ENCODE results near the gene EPYC.

The EPYC gene, protein sequence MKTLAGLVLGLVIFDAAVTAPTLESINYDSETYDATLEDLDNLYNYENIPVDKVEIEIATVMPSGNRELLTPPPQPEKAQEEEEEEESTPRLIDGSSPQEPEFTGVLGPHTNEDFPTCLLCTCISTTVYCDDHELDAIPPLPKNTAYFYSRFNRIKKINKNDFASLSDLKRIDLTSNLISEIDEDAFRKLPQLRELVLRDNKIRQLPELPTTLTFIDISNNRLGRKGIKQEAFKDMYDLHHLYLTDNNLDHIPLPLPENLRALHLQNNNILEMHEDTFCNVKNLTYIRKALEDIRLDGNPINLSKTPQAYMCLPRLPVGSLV

DNA sequence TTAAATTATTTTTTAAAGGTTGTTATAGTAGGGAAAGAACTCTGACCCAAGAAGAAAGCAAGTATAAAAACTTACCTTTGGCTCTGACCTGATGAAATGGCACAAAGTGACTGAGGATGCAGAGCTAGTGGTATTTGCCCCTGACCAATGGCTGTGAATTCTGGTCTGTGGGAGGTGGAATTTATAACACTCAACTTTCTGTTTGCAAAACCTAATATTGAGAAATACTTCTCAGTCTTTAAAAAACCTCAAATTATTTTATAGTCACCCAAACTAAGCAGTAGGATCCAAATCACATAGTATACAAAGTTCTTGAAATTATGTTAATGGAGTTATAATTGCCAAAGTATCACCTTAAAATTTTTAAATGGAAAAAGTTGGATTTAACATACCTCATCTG lies at the start of gene EPYC:
EPYC (minus strand) TSS at position 101 of the 400 bp plus-strand sequence. CDS start 2,407 bp downstream, outside the sequence.
- no peak for DNase-seq

DNA sequence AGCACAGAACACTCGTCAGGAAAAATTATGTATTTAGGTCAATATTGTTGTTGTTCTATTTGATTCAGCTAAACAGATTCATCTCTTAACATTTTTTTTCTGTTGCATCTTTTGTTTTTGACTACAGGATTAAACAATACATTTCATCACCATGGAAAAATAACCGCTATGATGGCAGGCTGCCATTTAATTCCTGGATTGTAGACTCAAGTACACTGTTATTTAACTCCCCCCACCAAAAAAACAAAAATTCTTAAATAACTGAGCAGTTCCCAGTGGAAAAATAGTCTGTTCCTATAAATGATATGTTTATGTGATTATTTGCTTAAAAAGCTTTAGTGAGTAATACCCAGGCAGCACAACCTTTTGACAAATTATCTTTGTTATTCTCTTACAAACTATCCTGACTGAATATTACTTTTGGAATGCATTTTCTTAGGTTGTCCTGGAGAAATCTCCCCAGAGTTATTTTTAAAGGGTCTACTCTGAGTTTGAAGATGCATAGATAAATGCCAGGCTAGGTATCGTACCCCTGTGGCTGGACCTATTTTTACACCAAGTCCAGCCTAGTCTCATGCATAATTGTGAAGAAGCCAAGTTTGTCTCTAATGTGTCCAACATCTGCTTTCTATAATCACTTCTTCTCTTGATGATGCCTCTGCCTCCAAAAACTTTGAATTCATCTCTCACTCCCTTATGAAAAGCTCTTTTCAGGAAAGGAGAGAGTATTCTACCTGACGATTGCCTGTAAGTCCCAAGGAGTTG lies 49.4 kb upstream of the EPYC start:
- no peak for DNase-seq

DNA sequence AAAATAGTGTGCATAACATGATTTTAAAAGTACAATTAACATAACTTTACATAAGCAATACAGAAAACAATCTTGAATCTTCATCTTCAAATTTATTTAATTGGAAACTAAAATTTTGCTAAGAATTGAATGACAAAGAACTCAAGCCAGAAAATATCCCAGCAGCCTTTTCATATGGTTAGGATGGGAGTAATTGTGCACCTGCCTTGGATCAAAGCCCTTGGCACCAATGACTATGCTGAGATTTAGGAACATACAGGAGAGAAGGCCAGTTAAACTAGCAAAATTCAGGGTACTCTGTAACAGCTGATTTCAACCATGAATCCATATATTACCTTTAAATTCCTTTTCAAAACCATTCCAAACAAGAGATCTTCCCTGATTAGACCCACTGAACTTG lies 47.3 kb upstream of the EPYC start:
- DNase-seq, result no peak

DNA sequence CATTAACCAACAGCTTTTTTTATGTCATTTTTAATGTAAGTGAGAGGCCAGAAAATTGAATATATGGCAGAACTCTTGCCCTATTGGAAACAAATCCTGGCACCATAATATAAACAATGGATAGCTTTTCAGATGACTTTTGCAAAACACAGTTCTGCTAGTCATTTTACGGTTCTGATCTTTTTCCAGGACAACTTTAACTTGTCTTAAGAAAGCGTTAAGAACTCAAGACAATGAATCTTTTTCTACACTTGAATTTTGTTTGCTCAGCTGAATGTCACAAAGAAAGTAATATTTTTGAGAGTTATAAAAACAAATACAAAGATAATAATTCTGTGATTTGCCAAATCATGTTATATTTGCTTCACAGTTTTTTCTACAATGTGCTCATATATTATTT lies 39.8 kb upstream of the EPYC start:
- DNase-seq, result no peak

DNA sequence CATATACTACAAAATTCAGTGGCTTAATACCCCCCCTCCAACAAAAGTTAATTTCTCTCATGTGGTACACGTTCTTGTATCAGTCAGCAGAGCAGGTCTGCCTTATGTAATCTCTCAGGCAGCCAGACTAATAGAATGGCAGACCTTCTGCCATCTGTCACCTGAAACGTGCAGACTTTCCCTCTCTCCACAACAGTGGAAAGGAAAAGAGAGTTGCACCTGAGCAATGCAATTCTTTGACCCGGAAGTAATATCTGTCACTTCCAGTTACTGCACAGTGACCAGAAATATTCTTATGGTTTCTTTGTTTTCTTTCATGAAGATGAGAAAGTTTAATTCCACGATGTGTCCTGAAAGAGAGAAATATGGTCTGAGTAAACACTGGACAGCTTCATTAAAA lies 38.6 kb upstream of the EPYC start:
- DNase-seq, result no peak

DNA sequence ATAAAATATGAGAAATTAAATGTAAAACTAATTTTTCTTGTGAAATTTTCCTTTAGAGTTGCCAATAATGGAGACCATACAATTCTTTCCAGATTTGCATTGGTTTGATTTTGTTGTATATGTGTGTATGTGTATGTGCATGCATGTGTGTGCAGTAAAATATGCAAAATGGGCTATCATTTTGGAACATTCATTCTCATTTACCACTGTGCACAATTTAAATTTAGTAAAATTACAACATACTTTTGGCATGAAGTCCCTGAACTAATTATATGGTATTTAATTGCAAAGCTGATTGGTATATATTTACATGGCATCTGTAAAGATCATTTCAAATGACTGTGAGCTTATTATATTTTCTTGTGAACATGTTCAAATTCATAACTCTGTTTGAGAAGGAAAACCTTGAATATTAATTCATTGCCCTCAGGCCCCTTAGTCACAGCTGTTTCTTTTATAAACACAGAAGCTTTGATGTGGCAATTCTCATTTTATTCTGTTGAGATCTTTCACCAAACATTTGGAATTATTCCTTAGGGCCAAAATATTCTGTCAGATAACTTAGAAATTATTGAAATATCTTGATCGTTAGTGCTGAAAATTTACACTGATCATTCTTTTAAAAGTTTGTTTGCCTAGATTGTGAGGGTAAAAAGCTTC lies 35.5 kb upstream of the EPYC start:
- no peak for DNase-seq

DNA sequence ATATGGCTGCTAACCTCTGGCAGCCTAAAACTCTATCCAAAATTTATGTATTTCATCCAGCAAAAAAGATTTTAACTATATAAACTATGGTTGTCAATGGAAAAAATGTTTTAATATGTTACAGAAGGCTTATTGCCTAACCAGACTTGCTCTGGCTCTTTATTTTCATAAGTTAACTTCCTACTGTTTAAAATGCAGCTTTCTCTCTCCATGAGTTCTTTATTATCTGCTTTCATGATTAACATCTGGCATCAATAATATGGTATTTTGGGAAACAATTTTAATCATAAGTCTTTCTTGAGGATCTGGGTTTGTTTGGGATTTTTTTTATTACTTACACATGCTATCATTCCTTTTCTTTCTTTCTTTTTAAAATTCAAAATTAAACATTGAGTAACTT lies 32.5 kb upstream of the EPYC start:
- DNase-seq, result no peak

DNA sequence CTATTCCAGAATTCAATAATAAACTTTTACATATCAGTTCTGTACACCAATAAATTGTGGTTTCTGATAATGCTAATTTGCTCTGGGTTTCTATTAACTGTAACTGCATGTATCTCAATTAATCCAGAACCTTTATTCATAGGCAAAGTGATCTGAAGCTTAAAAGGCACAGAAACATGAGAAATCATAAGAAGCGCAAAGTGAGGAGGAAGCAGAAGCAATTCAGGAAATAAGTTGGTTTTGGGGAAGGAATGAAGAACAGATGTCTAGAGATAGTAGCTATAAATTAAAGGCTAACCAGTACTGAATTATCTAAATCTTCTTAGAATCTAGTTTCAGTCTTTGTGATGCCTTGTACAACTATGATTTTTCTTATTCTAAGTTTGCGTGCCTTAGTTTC lies 28.5 kb upstream of the EPYC start:
- no peak for DNase-seq

DNA sequence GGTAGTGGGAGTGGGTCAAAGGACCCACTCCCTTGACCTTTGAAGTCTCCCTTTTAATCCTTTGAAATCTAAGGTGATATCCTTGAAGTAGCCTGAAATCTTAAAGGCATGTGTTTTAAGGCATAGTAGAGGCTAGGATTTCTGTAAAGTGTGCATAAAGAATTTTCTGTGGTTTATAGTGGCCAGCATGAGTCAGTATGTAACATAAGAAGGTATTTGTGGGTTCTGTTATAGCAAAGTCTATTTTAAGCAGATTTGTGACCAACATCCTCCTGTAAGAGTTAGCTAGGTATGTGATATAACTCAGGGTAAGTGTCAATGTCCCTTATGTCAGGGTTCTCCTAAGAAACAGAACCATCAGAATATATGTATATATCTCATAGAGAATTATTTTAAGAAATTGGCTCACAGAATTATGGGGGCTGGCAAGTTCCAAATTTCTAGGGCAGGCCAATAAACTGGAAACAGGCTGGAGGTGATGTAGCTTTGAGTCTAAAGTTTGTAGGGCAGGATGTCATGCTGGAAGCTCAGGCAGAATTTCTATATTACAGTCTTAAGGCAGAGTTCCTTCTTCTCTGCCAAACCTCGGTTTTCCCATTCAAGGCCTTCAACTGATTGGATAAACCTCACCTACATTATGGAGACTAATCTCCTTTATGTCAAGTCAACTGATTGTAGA lies 18.7 kb upstream of the EPYC start:
- no peak for DNase-seq

DNA sequence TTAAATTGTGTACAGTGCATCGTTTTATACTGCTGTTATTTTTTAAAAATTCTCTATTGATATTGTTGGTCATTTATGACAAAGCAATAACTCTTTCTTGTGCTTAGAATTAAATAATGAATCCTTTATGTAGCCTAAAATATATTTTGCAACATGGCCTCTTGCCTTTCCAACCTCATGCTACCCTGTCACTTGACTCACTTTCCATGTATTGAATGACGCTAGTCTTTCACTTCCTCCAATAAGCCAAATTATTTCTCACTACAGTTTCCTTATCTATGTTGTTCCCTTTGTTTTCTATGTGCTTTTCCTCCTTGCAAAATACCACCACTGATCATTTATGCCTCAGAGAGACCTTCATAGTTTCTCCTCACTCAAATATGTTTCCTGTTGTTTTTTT lies 16.3 kb upstream of the EPYC start:
- DNase-seq, result no peak

DNA sequence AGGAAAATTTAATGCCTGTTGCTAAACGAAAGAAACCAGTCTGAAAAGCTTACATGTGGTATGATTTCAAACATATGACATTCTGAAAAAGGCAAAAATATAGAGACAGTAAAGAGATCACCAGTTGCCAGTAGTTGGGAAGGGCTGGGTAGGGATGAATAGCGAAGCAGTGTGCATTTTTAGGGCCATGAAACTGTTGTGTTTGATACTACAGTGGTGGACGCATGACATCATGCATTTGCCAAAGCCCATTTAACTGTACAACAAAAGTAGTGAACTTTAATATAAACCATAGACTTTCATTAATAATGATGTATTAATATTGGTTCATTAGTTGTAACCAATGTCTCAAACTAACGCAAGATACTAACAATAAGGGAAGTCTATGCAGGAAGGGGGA lies 14.7 kb upstream of the EPYC start:
- no peak for DNase-seq

DNA sequence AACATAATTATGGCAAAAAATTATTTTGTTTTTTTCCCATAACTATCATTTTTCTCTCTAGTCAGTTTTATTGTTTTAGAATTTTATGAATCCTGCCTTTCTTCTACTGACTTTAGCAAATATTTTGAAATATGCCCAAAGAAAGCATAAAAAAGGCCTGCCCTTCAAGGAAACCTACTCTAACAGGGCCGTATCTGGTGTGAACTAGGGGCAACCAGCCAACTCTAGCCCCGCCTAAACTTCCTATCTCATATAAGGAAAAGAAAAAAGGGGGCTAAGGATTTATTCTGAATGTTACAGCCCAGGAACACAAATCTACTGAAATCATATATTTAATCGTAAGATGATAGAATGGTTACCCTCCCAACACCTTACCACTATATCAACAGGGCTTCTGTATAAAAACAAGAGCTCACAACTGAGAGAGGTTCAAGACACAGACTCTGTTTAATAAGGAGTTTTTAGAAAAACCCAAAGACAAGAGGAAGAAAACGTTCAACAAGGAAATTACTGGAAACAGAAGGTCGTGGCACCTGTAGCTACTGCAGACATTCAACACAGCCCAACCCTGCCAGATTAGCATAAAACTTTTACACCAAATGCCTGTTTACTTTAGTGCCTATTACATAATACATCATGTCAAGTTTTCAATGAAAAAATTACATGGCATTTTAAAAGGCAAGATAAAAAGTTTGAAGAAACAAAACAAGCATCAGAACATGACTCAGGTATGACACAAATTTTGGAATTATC lies 12.9 kb upstream of the EPYC start:
- DNase-seq, result no peak

DNA sequence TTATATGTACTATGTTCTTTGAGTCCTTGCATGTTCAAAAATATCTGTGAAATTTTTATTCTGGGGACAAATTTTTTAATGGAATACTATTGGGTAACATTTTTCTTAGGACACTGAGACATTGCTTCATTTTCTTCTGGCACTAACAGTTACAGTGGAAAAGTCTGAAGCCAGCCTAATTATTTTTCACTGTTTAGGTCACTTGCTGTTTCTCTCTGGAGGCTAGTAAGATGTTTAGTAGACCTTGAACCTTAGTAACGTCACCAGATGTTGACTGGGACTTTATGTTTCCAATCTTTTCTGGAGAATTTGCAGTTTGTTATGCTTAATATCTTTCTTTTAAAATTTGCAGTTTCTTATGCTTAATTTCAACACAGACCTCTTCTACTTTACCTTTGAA lies 12.3 kb upstream of the EPYC start:
- DNase-seq, result no peak

DNA sequence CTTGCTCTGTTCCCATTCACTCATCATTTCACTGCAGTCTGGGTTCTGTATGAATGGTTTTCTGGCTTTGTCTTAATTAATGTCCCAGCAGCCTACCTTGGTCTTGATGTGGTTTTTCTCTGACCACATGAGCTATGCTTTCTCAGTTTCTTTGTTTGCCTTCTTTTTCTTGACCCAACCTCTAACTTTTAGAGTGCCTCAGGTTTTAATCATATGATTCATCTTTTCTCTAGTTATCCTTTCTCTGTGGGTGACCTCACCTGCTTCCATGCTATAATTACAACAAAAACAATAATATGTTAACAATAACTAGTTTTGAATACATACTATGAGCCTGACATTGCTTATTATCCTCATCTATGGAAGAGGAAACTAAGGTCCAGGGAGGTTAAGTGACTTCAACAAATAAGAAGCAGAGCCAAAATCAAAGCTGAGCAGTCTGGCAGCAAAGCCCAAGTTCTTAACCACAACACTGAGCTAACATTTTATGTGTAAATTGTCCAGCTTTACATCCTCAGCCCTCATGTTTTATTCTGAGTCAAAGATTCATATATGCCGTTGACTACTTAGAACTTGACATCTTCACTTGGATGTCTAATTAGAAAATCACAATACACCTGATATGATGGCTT lies 4.7 kb upstream of the EPYC start:
- DNase-seq, result no peak

DNA sequence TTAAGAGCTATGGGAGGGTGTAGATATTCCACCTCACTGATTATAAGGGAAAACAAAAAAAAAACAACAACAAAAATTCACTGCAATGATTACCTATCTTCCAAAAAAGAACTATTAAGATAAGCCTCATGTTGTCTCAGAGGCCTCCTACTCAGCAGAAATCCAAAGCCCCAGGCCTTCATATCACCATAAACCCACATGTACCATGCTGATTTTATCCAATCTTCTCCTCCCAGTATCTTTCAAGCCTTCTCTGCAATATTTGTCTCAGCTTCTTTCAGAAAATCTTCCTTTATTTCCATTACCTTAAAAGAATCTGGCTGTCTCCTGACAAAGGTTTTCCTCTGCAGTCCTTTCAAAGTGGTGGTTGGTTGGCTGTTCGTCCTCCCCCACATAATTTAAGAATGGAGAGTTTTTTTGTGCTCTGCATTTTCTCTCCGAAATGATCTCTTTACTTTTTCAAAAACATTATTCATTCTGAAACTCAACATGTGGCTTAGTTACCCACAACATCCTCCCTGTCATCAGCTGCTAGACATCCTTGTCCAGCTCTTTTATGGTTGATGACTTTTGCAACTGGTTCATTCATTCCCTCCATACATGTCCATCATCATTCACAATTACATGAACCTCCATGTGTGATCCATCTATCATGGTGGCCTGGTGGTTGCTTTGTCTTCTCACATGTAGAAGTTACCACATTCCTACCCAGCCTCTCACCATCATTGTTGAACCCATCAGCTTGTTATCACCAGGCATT lies 2.9 kb upstream of the EPYC start:
- DNase-seq, result no peak

DNA sequence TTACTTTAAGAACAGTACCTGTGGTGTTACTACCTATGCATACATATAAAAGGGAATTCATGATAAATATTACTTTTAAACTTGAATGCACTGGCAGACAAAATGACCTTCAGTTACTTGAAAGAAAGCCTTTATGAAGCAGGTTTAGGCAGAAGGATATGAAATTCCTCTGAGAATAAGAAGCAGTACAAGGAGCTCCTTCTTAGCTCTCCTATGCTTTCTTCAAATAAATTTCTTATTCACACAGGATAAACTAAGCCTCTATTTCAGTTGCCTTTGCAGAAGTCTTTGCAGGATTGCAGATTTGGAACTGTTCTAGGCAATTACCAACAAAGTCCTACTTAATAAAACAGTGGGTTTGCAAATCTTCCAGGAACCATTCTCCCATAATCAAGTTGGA lies 1.0 kb downstream of the EPYC start:
- DNase-seq, result no peak

DNA sequence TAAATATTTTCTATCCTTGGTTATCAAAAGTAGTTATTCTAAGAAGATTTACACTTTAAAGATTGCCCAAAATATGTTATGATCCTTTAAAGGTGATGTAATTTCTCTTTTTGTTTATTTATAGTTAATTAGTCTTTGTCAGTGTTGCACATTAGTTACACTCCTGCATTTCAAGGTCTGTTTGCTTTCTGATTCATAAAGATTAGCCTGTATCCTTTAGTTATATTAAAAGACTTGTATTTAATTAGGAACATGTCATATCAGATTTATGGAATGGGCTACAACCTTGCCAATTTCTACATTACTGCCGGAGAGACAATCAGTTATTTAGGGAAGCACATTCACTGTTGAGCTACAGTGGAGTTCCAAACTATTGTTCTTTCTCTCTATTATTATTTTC lies 3.5 kb downstream of the EPYC start:
- DNase-seq, result no peak

DNA sequence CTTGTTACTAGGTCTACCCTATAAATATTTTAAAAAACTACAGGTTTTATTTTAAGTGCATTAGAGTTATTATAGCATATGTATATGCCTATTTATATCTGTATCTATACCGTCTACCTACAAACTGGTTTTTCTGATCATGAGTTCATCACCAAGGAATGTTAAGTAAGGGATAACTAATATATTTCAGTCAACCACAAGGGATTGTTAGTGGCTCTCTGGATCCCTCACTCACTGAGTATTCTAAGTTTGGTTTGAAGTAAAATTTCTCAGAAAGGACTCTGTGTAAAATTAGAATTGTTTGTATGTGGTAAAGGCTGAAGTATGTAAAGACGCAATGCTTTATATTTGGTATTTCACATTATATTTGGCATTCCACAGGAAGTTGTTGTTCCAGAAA lies 4.8 kb downstream of the EPYC start:
- DNase-seq, result no peak

DNA sequence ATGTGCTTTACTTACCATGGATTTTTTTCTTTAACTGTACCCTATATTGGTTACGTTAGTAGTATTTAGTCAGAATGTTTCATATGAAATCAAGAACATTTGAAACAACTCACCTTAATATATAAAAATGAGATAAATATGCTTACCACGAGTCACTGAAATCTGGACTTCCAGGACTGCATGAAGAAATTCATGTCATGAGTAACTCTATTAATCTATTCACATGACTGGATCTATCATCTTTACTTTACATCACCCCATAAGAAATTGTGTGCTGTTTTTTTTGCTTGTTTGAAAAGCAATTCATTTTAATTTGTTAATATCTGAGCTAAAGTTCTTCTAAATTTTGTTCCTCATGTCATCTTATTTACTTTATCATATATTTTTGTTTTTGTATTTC lies 5.2 kb downstream of the EPYC start:
- no peak for DNase-seq

DNA sequence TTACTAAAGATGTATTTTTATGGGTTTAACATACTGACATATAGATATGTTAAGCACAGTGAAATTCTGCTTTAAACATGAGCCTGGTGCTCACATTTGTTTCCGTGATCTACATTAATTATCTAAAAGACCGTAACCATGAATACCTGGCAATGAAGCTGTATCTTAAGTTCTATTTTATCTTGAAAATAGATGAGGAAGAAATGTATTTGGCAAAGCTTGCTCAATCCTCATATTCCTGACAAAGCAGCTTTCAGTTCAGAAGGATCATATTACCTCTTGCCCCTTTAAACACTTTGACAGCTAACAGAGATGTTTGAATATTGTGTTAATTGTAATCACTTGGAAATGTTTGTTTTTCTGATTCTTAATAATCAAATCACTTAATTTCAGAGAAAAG lies 9.8 kb downstream of the EPYC start:
- DNase-seq, result no peak

DNA sequence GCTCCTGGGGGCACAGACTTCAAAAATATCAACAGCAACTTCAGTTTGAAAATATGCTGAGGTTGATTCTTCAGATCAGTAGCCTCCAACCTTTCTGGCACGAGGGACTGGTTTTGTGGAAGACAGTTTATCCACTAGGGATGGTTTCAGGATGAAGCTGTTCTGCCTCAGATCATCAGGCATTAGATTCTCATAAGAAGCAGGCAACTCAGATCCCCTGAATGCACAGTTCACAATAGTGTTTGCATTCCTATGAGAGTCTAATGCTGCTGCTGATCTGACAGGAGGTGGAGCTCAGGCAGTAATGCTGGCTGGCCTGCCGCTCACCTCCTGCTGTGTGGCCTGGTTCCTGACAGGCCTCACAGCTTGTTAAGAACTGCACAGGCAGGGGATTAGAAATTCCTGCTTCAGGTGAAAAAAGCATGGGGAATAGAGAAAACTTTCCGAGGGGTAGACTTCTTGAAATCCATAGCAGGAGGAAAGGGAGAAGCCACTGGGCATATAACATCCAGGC lies 12.8 kb downstream of the EPYC start:
- DNase-seq, result no peak
